Stimulated activated CD8-positive, alpha-beta memory T cell treated with anti-CD3 and anti-CD28 coated beads, Interleukin-15, amount 100 ng/mL, for 24 hours (primary cell): ENCODE data around the gene ADCK1.
"Not testable (repeated sequence)": the region's sequence is repeated elsewhere in the genome, so short reads cannot be mapped to it uniquely, and the experiment has no call there.

Experiments
- DNase-seq: peaks from one replicate; pipeline ENCODE4 v3.0.0-alpha.2; 2020; ENCODE audit warnings: low read depth

ADCK1 gene

DNA sequence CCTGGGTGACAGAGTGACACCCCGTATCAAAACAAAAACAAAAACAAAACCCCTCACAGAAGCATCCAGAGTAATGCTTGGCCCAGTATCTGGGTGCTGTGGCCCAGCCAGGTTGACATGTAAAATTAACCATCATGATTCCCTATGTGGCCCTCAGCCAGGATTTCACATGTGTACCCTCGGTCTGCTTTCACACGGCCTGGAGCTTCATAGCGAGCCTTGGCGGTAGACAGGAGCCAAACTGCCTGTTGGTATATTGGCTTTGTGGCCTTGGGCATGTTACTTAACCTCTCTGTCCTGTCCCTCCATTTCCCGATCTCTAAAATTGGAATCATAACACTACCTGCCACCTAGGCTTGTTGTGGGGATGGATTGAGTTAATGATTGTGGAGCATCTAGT lies 65.5 kb downstream of the ADCK1 start:
- no peak for DNase-seq

DNA sequence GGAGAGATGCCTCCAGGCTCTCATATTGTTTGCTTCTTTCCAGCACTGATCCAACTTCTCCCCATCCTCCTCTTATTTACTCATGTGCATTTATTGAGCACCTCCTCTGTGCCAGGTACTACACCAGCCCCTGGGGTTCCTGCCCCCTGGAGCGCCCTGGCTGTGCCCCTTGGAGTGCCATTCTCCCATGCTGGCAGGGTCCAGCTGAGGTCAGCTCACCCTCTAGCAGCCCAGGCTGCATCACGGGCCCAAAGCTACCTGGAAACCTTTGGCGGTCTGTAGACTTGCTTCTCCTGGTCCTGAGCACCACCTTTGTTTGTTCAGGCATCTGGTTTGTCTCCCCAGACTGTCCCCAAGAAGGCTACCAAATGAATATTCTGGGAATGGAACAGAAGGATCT lies 67.0 kb downstream of the ADCK1 start:
- no peak for DNase-seq

DNA sequence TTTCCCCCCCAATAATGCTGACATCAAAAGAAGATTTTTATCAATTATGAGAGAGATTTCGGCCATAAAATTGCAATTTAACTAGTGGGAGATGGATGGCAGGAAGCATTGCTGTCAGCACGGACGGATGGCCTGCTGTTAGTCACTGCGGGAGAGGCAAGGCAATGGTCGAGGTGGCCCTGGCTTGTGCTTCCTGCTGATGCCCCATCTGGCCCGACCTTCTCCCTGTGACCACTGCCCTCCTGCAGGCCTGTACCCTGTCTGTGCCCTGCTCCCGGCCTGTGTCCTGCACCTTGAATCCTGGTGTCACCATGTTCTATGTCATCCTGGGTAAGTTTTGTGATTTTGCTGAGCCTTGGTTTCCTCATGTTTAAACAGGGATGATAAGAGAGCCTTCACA lies 67.6 kb downstream of the ADCK1 start:
- DNase-seq: no peak

DNA sequence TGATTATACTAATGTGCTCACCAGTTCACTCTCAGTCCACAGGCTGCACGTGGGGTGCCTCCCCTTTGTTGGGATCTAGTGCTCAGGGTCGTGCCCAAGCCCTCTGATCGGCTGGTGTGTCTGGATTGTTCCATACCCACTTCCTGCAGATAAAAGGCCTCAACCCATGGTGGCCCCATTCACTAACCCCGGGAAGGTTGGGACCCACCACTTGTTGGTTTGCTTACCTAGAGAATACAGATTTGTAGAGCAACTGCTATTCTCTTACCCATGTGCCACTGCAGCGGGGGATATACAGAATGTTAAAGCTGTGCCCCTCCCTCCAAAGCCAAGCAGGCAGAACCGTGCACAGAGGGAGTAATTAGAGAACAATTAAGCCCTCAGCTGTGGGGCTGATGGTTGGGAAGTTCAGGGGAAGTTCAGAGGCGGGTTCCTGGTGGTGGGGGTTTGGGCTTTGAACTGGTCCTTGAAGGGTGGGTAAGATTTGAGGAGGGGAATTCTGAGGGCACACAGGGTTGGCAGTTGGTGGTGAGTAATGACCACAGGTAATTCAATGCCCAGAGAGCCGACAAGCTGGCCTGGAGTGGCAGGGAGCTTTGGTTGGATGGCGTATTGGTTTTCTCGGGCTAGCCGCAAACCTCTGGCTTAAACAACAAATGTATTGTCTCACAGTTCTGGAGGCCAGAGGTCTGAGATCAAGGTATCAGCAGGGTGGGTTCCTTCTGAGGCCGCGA lies 68.8 kb downstream of the ADCK1 start:
- DNase-seq: no peak

DNA sequence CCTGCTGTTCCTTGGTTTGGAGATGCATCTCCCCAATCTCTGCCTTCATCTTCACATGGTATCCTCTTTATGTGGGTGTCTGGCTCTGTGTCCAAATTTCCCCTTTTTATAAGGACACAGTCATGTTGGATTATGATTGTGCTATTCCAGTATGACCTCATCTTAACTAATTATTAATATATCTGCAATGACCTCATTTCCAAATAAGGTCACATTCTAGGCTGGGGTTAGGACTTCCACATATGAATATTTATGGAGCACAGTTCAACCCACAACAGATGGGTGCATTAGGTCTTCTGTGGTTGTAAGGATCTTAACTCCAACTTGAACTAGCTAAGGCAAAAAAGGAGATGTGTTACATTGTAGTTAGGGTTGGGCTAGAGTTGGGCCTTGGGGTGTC lies 69.4 kb downstream of the ADCK1 start:
- no peak for DNase-seq

DNA sequence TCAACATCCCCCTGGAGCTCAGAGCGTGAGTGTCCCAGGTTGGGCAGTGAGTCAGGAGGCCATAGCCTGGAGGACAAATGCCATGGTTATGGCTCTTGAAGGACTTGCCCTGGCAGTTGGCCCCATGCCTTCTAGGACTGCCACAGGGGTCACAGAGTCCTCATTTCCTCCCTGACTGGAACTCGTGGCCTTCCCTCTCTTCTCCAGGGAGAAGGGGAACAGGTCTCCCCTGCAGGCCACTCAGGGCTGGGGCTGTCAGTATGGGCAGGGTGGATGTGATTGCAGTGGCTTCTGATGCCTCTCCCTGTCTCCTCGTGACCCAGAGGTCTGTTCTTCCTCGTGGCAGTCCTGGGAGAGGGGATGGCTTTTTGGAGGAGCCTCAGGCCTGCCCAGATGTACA lies 70.7 kb downstream of the ADCK1 start:
- DNase-seq: no peak

DNA sequence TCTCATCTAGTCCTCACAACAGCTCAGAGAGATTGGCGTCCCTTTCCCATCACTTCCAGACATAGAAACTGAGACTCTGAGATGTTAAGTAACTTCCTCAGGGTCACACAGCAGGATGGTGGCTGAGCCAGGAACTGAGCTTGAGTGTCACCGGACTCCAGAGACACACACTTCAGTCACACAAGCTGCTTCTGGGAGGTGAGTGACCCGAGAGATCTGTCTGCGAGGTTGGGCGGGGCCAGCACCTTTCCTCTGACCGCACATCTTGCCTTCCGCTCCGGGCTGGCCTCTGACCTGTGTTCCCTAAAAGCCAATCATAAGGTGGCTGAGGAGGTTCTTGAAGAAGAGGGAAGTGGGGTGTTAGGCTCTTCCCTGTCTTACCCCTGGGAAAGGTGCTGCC lies 72.2 kb downstream of the ADCK1 start:
- no peak for DNase-seq

DNA sequence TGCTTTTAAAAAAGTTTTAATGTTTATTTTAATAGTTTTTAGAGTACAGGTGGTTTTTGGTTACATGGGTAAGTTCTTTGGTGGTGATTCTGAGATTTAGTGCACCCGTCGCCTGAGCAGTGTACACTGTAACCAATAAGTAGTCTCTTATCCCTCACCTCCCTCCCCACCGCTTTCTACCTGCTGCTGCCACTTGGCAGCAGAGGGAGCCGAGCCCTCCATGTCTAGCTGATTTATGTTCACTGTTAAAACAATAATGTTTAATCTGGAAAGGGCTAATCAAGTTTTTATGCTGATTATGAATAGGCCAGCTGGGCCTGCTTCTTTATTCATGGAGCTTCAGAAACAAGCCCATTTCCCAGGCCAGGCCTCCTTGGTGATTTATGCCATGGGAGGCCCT lies 73.1 kb downstream of the ADCK1 start:
- DNase-seq: no peak

DNA sequence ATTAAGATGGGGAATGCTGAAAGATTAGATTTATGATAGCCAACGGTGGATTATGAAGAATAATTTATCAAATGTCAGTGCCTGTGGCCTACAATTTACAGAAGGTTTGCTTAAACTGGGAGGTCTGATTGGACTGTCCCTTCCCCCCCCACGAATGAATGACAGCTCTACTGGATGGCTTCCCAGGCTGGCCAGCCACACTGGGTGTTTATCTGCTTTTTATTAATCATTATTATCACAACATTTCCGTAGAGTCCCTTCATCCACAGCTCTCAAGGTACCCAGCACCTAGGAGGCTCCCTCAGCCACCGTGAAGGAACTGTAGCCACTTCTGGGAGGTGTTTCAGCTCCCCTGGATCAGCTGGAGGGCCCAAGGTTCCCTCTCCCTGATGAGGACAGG lies 78.9 kb downstream of the ADCK1 start:
- DNase-seq: no peak

DNA sequence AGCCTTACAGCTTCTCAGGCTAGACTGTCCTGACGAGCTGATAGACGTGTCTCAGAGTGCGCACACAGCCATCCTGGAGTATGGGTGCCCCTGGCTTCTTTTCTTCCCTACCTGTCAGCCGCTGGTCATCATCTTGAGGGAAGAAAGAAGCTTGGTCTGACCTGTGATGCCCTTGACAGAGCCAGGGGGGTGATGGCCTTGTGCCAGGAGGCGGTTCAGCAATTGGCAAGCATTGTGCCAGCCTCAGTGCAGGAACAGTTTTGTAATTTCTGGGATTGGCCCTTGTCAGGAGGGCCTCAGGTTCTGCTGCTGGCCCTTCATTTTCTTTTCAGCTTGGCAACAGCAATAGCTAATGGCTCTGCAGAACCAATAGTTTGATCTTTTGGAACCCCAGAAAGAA lies 80.1 kb downstream of the ADCK1 start:
- no peak for DNase-seq

DNA sequence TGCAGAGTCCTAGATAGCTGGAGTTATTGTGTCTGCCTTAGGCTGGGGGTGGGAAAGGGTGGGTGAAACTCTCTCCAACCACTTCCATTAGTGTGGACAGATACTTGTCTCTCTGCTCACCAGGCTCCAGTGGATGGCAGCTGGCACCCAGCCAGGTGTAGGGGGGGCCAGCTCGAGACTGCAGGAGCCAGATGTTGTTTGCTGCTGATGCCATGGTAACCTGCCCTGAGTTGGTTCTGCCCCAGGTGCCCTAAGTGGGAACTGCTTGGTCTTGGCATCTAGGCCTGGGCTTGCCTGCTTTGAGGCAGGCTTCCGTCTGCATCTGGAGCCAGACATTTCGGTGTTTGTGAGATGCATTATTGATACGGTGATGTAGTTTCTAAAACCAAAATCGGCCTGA lies 82.2 kb downstream of the ADCK1 start:
- DNase-seq: no peak

DNA sequence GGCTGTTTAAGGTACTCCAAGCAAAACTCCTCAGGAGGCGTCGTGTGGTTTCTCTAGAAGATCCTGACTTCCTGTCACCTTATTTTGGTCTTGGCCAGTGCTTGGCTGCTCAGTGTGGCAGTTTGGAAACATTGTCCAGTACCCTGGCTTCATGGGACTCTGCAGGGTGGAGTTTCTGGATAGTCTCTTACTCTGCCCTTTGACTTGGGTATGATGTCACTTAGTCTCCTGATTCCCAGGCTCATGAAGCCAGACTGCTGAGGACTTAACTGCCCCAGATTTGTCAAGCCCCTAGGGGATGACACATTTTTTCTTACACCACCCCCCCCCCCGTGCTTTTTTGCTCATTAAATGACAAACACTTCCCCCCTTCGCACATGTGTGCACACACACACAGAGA lies 82.7 kb downstream of the ADCK1 start:
- no peak for DNase-seq

DNA sequence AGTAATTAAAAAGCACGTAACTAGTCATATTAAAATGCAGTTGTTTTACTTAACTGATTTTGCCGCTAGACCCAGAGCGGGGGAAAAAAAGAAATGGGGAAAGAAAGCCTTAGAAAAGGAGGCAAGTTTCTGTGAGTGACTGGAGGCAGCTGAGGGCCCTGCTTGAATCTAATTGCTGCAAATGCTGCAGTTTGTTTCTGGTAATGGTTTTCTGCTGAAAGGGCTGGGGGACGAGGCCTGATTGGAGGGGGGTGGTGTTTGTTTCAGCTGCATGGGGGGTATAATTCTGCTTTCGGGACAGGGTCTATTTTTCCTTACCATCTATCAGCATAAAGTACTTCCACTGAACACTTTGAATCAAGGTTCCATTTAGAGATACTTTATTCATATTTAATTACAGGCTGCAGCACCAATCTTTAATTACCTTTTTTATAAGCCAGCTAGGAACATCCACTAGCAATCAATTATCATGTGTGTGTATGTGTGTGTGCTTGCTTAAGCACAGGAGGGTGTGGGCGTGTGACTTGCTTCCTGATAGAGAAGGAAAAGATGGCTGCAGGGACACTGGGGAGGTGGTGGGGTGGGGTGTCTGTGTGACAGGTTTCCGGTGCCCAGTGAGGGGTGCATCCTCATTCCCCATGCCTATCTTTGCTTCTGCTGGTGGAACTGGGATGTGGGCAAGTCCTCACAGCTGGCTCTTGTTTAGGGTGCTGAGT lies 83.4 kb downstream of the ADCK1 start:
- no peak for DNase-seq

DNA sequence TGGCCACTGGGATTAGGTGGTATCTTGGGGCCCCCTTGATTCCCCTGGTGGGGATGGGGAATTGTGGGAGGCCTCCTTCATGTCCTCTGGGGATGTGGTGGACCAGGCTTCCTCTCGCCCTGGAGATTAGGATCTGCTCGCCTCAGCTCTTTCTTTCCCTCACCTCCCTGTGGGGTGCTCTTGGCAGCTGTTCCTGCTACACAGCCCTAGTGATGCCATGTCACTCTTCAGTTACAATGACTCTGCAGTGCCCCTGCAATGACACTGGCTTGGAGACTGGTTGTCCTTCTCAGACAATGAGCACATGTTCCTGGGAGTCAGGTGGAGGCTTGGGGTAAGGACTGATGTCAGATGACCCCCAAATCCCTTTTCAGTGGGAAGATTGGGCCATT lies 83.9 kb downstream of the ADCK1 start:
- DNase-seq: no peak

DNA sequence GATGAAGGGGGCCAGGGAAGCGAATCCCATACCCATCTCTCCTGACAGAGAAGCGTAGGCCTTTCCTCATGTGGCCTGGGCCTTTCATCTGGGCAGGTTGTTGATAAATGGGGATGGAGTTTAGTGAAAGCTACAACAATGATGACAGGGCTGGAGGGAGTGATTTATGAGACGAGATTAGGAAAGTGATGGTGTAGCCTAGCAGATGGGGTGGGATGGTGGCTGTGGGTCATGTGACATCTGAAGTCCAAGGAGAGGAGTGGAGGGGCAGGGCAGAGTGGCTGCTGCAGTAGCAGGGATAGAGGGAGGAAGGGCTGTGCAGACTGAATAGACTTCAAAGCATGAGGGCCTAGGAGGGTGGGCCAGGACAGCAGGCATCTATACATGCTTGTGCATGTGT lies 85.5 kb downstream of the ADCK1 start:
- DNase-seq: no peak

DNA sequence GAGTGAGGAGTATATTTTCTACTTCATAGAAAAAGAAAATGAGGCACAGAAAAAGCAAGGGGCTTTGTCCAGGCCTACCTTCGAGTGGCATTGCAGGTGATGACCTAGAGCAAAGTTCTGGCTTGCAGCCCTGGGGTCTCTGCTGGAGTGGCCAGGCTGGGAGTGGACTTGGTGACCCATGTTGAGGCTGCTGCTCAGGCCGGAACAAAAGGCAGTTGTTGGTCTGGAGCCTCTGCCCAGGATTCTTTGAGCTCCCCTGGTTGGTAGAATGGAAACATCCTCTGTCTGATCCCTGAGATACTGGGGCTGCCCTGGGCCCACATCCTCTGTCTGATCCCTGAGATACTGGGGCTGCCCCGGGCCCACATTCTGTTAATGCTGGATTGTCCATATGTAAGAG lies 86.1 kb downstream of the ADCK1 start:
- no peak for DNase-seq

DNA sequence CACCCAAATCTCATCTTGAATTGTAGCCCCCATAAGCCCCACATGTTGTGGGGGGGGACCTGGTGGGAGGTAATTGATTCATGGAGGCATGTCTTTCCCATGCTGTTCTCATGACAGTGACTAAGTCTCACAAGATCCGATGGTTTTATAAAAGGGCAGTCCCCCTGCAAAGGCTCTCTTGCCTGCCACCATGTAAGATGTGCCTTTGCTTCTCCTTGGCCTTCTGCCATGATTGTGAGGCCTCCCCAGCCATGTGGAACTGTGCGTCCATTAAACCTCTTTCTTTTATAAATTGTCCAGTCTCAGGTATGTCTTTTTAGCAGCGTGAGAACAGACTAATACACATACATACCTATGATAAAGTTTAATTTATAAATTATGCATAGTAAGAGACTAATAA lies 89.0 kb downstream of the ADCK1 start:
- not testable (repeated sequence) for DNase-seq

DNA sequence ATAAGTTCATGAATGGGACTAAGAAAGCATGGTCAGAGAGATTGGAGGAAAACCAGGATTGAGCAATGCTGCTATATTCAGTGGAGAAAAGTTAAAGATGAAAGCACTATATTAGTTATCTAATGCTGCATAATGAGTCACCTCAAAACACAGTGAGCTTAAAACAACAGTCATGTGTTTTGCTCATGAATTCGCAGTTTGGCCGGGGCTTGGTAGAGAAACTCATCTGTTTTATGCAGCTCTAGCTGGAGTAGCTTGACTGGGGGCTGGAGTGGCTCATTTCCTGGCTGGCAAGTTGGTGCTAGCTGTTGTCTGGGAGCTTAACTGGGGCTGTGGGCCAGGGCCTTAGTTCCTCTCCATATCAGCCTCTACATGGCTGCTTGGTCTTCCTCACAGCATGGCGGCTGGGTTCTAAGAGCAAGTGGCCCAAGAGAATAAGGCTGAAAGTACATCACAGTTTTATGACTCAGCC lies 90.1 kb downstream of the ADCK1 start:
- DNase-seq: no peak

DNA sequence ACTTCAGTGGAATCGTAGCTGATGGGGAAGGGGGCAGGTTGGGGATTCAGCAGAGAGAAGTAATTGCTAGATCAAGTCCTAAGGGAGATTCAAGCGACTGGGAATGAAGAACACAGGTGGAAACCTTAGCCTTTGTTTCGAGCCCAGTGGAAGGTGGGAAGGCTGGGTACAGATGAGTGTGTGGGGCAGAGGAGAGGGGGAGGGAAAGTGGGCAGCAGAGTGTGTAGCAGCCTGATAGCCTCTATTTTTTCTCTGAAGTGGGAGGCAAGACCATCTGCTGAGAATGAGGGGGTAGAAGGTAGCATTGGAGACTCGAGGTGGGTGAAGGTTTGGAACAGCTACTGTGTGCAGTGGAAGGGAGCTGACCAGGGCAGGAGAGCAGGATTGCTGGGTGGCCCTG lies 91.0 kb downstream of the ADCK1 start:
- DNase-seq: no peak

DNA sequence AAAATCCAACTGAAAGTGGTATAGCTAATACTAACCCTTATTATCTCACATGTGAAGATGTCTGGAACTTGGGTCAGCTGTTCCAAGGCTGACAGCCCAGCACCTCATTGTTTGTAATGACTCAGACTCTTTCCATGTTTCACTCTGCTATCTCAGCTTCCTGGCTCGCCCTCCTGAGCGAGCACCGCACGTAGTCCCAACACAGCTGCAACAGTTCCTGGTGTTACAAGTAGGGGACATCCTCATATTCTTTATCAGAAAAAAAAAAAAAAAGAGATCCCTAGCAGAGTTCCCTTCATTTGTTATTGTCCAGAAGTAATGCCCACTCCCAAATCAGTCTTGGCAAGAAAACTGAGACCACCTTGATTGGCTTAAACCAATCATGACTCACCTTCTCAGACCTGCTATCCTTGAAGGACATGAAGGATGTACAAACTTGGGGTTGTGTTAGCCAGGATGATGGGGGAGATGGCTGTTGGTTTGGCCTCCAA lies 92.5 kb downstream of the ADCK1 start:
- DNase-seq: no peak

DNA sequence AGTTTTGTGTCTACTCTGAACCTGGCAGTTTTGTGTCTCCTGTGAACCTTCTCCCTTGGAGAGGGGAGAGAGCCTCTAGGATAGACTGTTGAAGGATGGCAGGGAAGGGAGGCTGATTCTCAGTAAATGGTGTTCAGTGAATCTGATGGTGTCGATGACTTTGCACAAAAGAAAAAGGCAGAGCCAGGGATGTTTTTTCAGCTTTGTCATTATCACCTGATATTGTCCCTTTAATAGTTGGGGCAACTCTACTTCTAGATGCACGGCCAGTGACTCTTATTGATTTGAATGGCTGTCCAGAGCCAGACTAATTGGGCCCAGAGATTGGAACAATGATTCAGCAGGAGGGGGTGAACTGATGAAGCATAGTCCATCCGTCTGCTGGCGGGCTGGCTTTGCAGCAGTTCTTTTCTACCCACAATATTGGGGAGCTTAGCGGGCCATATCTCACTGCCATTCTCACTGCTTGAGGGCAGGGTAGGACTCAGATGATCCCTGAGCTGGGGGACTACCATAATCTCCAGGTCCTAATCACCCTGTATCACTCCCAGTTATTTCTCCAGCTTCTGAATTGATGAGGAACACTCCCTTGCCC lies 93.1 kb downstream of the ADCK1 start:
- DNase-seq: no peak

DNA sequence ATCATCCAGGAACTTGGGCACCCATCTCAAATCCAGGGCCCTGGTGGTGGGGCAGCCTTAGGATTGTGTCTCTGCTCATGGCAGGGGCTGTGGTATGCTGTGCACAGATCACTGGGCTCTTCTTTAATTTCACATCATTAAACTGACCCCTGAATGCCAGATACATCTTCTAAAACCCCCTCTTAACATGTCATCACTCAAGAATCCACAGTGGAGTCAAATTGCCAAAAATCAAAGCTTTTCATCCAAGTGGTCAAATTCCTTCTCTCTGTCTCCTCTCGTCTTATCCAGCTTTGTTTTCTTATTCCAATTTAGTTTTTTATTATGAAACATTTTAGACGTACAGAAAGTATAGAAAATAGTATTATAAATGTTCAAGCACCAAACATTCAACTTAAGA lies 97.5 kb downstream of the ADCK1 start:
- DNase-seq: no peak

DNA sequence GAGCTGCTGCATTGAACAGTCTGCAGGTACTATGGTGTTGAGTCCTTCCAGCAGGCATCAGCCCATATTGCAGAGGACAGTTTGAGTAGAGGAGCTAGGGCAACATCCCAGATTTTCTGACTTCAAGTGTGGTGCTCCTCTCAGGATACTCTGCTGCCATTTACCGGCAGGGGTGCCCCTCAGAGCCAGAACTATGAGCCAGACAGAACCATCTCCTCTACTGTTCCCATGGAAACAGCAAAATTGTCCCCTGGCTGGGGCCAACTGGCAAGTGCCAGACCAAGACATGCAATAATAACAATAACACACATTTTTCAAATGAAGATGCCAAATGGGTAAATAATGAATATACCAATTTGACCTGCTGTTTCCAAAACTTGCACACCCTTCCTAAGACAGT lies 102.9 kb downstream of the ADCK1 start:
- no peak for DNase-seq
